DMS153 (cell line): ENCODE data around the gene CEP55.

ENCODE experiments used
- DNase-seq: peaks from one replicate; lab custom pipeline; 2025; lab: John Stamatoyannopoulos, UW

CEP55 gene

GRCh38 chr10:93469454-93469853 is 27.0 kb upstream of the CEP55 start:
- no peak for DNase-seq

GRCh38 chr10:93471110-93471651 is 25.2 kb upstream of the CEP55 start:
- DNase-seq: no peak

GRCh38 chr10:93473161-93473560 is 23.3 kb upstream of the CEP55 start:
- DNase-seq: no peak

- no peak for DNase-seq
Measured at GRCh38 chr10:93473804-93474472, 22.5 kb upstream of the CEP55 start.

- DNase-seq: no peak
Measured at GRCh38 chr10:93475227-93475626, 21.2 kb upstream of the CEP55 start.

GRCh38 chr10:93475871-93476270 is 20.5 kb upstream of the CEP55 start:
- no peak for DNase-seq

- DNase-seq: no peak
Measured at GRCh38 chr10:93476756-93477155, 19.7 kb upstream of the CEP55 start.

GRCh38 chr10:93478873-93479272 is 17.5 kb upstream of the CEP55 start:
- no peak for DNase-seq

DNA sequence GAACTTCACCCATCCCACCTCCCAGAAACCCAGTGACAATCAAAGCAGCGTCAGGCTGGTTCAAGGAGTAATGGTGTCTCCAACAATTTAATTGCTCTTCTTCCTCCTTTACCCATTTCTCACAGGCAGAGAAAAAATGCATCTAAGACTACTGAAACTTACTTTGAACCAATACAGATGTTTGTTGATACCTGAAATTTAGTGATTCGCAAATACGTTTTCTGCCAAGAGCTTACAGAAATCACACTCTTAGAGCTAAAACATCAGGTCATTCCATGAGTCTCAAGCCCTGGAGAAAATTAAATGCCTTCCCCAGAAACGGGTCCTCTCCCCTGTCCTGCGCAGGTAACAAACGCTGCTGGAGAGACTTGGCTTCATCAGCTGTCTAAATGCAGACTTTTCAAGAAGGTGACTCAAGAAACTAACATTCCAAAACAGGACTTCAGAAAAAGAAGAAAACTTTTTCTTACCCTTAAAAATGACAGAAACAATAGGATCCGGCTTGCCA is 14.7 kb upstream of the CEP55 start:
- DNase-seq: no peak

DNA sequence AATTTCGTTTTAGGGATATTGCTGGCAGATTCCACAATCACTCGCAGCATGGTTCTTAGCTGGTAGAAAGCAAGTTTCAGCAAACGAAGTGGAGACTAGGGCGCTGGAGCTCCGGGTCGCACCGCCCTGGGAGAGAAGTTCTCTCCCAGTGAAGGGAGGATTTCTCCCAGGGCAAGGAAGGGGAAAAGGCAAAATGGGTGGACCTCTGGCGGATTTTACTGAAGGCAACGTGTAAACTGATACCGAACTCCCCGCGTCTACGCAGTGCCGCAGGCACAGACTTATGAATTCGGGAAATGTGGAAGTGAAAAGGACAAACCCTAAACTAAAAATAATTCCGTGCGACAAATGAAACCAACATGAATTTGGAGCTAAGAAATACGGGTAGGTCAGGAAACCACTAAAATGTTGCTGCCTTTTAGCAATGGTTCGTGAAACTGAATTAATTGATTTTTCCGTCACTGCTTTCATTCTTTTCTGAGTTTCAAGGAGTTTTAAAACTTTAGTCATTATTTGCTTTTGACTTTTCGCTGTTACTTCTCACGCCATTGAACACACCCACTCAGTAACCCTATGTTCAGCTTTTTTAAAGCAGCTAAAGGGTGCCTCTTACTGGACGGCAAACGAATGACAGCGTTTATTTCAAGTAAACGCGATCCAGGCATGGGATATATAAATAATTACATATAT is 14.1 kb upstream of the CEP55 start, which contains the start of gene MYOF:
Gene MYOF, minus strand, starts transcription at position 190 of the 690 bp plus-strand sequence. Its CDS starts 140 bp downstream, at position 50.
- peak; percentile 56 for DNase-seq

- no peak for DNase-seq
Measured at GRCh38 chr10:93485690-93486089, 10.7 kb upstream of the CEP55 start.

- DNase-seq: no peak
Measured at GRCh38 chr10:93488956-93489528, 7.4 kb upstream of the CEP55 start.

- DNase-seq: no peak
Measured at GRCh38 chr10:93491602-93492121, 4.8 kb upstream of the CEP55 start.

DNA sequence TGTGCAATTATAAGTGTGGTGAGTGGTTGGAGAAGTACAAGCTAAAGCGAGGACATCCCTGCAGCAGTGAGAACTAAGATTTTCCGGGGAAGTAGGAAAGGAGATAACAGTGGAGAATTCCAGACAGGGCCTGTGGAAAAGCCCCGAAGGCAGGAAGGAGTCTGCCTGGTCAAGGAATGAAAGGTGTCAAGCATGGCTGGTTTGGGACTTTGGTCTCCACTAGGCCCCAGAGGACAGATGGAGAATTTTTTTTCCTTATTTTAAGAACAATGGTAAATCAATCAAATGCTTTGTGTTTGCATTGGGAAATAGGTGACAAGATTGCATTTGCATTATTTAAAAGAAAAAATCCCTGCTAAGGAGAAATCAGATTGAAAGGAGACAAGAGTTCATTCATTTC is 3.2 kb upstream of the CEP55 start:
- DNase-seq: no peak

DNA sequence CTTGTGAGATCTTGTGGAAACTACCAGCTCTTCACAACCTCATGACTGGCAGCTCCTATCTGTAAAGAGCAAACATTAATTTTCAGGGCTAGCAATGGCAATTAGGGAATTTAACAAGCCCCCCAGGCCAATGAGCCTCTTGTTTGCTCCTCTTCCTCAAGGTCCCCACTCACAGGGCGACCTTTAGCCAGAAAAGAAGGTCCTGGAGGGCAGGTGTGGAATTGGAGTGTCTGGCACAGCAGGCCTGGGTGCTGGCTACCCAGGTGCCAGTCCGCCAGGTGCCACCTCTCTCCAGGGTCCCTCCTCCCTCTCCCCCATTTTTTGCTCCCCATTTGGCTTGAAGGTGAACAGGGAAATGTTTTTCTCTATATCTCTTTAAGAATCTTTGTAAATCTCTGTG is 1.9 kb upstream of the CEP55 start:
- DNase-seq: no peak

DNA sequence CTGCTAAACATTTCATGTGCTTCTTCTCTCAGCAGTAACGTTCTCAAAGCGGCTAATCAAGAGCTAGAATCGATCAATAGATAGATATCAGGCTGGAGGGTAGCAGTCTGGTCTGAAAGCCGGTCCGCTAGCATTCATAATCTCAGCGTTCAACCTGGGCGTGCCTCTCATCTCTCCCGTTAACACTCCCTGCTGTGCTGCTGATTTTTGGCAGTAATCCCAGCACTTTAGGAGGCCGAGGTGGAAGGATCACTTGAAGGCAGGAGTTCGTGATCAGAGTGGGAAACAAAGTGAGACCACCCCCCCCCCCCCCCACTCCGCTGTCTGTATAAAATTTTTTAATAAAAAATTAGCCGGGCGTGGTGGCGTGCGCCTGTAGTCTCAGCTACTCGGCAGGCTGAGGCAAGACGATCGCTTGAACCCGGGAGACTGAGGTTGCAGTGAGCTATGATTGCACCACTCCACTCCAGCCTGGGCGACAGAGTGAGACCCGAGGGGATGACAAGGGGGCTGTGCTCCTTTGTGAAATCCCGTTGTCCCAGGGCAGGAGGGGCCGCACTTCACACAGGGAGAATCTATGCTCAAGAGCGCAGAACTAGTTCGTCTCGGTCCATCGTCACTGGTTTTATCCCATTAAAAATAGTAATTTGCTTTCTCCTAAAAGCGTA is 624 bp upstream of the CEP55 start:
- DNase-seq: peak; percentile 45

DNA sequence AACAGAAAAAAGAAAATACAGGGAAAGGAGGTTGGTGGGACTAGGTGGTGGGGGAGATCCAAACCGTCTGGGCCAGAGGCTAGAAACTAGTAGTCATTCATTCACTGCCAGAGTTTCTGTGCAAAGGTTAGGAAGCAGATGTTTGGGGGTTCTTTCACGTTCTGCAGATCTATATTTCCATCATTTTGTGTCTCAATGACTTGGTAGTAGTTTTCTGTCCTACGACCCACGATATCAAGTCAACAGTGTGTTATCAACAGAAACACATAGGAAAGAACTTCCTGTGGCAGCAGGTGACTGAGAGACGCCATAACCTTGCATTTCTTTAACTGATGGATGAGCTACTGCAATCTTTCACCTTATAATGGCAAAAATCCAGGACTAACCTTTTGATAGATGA is 1.8 kb downstream of the CEP55 start:
- DNase-seq: no peak

DNA sequence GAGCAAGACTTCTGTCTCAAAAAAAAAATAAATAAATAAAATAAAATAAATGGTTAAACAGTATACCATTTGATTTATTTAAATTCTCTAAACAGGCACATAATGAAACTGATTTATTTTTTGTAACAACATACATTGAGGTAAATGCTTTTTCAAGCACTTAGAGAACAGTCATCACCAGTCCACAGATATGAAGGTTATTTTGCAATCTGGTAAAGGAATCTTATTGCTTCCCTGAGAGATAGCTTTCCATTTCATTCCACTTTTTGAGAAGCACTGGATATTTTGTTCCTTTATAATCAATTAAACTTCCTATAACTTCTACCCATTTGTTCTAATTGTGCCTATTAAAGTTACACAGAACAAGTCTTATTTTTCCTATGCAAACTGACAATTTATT is 5.2 kb downstream of the CEP55 start:
- DNase-seq: no peak

DNA sequence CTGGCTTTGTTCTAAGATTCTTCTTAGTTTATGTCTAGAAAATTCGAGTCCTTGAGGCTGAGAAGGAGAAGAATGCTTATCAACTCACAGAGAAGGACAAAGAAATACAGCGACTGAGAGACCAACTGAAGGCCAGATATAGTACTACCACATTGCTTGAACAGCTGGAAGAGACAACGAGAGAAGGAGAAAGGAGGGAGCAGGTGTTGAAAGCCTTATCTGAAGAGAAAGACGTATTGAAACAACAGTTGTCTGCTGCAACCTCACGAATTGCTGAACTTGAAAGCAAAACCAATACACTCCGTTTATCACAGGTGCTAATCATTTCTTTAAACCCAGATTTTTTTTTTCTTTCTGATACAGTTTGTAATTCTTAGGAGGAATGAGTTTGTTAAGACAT is 6.7 kb downstream of the CEP55 start:
- DNase-seq: no peak

GRCh38 chr10:93505075-93505474 is 8.7 kb downstream of the CEP55 start:
- DNase-seq: no peak

GRCh38 chr10:93509816-93510215 is 13.4 kb downstream of the CEP55 start:
- DNase-seq: no peak

DNA sequence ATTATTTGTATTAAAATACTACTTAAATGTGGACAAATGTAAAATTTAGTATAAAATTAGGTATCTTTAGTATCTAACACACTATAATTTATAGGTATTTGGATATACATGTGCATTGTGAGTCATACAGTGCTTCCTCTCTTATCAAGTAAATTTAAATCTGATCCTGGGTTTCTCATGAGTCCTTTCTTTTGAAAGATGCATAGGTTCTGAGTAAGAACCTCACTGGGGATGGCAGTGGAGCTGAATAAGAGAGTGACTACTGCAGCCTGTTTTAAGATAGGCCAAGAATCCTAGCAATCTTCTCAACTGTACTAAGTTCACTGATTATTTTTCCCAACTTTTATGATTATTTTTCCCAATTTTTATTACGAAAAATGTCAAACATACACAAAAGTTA is 16.2 kb downstream of the CEP55 start:
- no peak for DNase-seq
